HepG2 (cell line): Measurements from ENCODE around the gene ANO9. TPM values are rescaled to one million over a fixed set of nuclear protein-coding genes. Genes with fewer than 3 reads are reported as not detected.

Experiments
- AKAP8 ChIP-seq: sonication (generic); formaldehyde crosslinking; IDR thresholded peaks from 2 replicates; pipeline ENCODE4 v1.5.1; 2020; ENCODE audit warnings: mild to moderate bottlenecking, missing genetic modification reagents
- HDAC1 ChIP-seq: sonication (generic); formaldehyde crosslinking; IDR thresholded peaks from 2 replicates; pipeline ENCODE4 v1.5.1; 2020; ENCODE audit warnings: mild to moderate bottlenecking, missing genetic modification reagents
- KDM6A ChIP-seq: IDR thresholded peaks from 2 replicates; pipeline ENCODE4 v1.6.1; 2016; ENCODE audit warnings: low read depth
- MATR3 ChIP-seq: sonication (generic); formaldehyde crosslinking; IDR thresholded peaks from 2 replicates; pipeline ENCODE4 v1.4.0; 2020; ENCODE audit warnings: missing genetic modification reagents
- PCBP2 ChIP-seq: fragments of 200-400 bp; formaldehyde crosslinking; optimal IDR thresholded peaks from 2 replicates; pipeline ENCODE3; 2018; ENCODE audit warnings: low read length, low read depth; ENCODE audit not compliant: poor library complexity, severe bottlenecking
- SRSF1 ChIP-seq: fragments of 200-400 bp; formaldehyde crosslinking; optimal IDR thresholded peaks from 2 replicates; pipeline ENCODE3; 2017; ENCODE audit warnings: mild to moderate bottlenecking, low read depth, low read length, moderate library complexity
- TBX2 ChIP-seq: sonication (generic); formaldehyde crosslinking; IDR thresholded peaks from 2 replicates; pipeline ENCODE4 v1.5.0; 2020; ENCODE audit warnings: missing genetic modification reagents, mild to moderate bottlenecking, borderline replicate concordance
- TEAD3 ChIP-seq: optimal IDR thresholded peaks from 2 replicates; pipeline ENCODE3; 2016; ENCODE audit warnings: borderline replicate concordance
- YY1 ChIP-seq: IDR thresholded peaks from 2 replicates; pipeline ENCODE4 v1.6.1; 2011; ENCODE audit warnings: low read length, low read depth, moderate library complexity, mild to moderate bottlenecking; ENCODE audit not compliant: insufficient read depth, insufficient replicate concordance
- ZNF468 ChIP-seq: sonication (generic); formaldehyde crosslinking; IDR thresholded peaks from 2 replicates; pipeline ENCODE4 v1.8.0; 2022; ENCODE audit warnings: mild to moderate bottlenecking, moderate library complexity, missing genetic modification reagents
- ZNF563 ChIP-seq: sonication (generic); formaldehyde crosslinking; IDR thresholded peaks from 2 replicates; pipeline ENCODE4 v1.8.0; 2022; ENCODE audit warnings: mild to moderate bottlenecking, moderate library complexity, missing genetic modification reagents
- polyA plus RNA-seq, 8 experiments: library from polyadenylated mRNA; depleted of rRNA in 3 of 8; stranded (reverse) in 7 of 8; unstranded in 1 of 8; fragments of >200 nt; fragmentation: Illumina TruSeq in 4 of 8; extraction: Trizol in 4 of 8; gene quantifications; 2 replicates each; pipeline versions ENCODE4 v1.2.1 to v1.2.3, GENCODE V29; 2011 to 2016; ENCODE audit warnings: low read depth in 4 of 8, missing spikeins in 1 of 8, mixed read lengths in 1 of 8; ENCODE audit not compliant: insufficient read depth in 1 of 8
- total RNA-seq, 5 experiments: library from RNA; depleted of rRNA; stranded (reverse); fragments of >200 nt; fragmentation: Illumina TruSeq; extraction: Trizol; gene quantifications; 2 replicates each; pipeline ENCODE4 v1.2.3, GENCODE V29; 2016; ENCODE audit warnings: low read depth in 1 of 5
- TF ChIP-seq, protein P1 (sequence below): sonication (generic); formaldehyde crosslinking; IDR thresholded peaks from 2 replicates; pipeline ENCODE4 v1.4.0; 2020; ENCODE audit warnings: missing genetic modification reagents
- TF ChIP-seq, protein P2 (sequence below): sonication (generic); formaldehyde crosslinking; IDR thresholded peaks from 2 replicates; pipeline ENCODE4 v1.5.0; 2020; ENCODE audit warnings: missing genetic modification reagents
- TF ChIP-seq, protein P3 (sequence below): sonication (generic); formaldehyde crosslinking; IDR thresholded peaks from 2 replicates; pipeline ENCODE4 v1.5.0; 2020; ENCODE audit warnings: missing genetic modification reagents
- TF ChIP-seq, protein P4 (sequence below): IDR thresholded peaks from 2 replicates; pipeline ENCODE4 v1.6.1; 2016; ENCODE audit warnings: low read depth, missing genetic modification reagents, missing compliant biosample characterization

The ANO9 gene
- total and polyA plus RNA-seq, 2 of the 13 experiments (the other 11 are each of a cell fraction or from before 2014, with no cell fraction given) = 8.9 to 14.3 TPM

DNA sequence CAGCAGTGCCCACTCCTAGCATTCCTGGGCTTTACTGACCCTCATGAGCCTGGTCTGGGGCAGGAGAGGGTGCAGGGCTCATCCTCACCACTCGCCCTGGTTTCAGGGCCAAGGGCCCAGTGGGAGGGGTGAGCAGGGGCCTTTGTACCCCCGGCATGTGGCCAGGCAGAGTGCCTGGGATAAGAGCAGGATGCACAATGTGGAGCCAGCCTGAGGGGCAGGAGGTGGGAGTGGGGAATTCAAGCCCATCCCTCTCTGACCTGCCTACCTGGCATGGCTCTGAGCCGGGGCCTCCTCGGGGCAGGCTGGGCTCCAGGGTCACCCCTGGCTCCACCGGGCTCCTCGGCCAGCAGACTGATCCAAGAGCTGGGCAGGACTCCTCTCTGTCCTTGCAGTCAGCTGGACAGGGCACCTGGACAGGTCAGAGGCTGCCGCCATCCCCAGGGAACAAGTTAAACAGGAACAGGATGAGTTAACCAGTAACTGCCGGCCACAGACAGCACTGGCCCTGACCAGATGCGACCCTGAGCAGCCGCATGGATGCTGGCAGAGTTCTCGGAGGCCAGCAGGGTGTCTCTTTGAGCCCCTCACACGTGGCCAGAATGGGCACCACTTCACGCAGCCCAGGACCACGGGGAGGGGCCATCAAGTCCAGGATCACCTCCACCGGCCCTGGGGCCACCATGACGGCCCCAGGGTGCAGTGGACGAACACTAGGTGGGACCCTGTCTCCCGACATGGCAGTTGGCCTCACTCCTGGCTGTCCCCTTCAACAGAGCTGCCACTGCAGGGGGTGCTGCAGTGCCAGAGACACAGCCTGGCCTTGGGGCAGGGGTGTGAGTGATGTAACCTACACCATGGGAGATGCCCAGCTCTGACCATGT is 32.0 kb downstream of the ANO9 start (continued):
- TF ChIP-seq, protein P1, sequence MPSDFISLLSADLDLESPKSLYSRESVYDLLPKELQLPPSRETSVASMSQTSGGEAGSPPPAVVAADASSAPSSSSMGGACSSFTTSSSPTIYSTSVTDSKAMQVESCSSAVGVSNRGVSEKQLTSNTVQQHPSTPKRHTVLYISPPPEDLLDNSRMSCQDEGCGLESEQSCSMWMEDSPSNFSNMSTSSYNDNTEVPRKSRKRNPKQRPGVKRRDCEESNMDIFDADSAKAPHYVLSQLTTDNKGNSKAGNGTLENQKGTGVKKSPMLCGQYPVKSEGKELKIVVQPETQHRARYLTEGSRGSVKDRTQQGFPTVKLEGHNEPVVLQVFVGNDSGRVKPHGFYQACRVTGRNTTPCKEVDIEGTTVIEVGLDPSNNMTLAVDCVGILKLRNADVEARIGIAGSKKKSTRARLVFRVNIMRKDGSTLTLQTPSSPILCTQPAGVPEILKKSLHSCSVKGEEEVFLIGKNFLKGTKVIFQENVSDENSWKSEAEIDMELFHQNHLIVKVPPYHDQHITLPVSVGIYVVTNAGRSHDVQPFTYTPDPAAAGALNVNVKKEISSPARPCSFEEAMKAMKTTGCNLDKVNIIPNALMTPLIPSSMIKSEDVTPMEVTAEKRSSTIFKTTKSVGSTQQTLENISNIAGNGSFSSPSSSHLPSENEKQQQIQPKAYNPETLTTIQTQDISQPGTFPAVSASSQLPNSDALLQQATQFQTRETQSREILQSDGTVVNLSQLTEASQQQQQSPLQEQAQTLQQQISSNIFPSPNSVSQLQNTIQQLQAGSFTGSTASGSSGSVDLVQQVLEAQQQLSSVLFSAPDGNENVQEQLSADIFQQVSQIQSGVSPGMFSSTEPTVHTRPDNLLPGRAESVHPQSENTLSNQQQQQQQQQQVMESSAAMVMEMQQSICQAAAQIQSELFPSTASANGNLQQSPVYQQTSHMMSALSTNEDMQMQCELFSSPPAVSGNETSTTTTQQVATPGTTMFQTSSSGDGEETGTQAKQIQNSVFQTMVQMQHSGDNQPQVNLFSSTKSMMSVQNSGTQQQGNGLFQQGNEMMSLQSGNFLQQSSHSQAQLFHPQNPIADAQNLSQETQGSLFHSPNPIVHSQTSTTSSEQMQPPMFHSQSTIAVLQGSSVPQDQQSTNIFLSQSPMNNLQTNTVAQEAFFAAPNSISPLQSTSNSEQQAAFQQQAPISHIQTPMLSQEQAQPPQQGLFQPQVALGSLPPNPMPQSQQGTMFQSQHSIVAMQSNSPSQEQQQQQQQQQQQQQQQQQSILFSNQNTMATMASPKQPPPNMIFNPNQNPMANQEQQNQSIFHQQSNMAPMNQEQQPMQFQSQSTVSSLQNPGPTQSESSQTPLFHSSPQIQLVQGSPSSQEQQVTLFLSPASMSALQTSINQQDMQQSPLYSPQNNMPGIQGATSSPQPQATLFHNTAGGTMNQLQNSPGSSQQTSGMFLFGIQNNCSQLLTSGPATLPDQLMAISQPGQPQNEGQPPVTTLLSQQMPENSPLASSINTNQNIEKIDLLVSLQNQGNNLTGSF (CRISPR knock-in tag) = no peak
- TF ChIP-seq PCBP2 = no peak
- TF ChIP-seq MATR3 (CRISPR knock-in tag) = peak; percentile 79; the same call in 1 of the 2 replicates
- TF ChIP-seq HDAC1 (CRISPR knock-in tag) = peak; percentile 29; the same call in 1 of the 2 replicates
- TF ChIP-seq AKAP8 (CRISPR knock-in tag) = peak; percentile 97
- 0 out of 2 replicates have a peak, but pooled peaks have one; percentile 28 for TF ChIP-seq ZNF468 (CRISPR knock-in tag)
- peak; percentile 19 for TF ChIP-seq TEAD3 (CRISPR knock-in tag)
- TF ChIP-seq, protein P2, sequence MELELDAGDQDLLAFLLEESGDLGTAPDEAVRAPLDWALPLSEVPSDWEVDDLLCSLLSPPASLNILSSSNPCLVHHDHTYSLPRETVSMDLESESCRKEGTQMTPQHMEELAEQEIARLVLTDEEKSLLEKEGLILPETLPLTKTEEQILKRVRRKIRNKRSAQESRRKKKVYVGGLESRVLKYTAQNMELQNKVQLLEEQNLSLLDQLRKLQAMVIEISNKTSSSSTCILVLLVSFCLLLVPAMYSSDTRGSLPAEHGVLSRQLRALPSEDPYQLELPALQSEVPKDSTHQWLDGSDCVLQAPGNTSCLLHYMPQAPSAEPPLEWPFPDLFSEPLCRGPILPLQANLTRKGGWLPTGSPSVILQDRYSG (CRISPR knock-in tag) = no peak
- TF ChIP-seq TBX2 = peak; percentile 73; the same call in 1 of the 2 replicates
- TF ChIP-seq, protein P3, sequence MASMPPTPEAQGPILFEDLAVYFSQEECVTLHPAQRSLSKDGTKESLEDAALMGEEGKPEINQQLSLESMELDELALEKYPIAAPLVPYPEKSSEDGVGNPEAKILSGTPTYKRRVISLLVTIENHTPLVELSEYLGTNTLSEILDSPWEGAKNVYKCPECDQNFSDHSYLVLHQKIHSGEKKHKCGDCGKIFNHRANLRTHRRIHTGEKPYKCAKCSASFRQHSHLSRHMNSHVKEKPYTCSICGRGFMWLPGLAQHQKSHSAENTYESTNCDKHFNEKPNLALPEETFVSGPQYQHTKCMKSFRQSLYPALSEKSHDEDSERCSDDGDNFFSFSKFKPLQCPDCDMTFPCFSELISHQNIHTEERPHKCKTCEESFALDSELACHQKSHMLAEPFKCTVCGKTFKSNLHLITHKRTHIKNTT (CRISPR knock-in tag) = no peak
- no peak for TF ChIP-seq YY1
- TF ChIP-seq, protein P4, sequence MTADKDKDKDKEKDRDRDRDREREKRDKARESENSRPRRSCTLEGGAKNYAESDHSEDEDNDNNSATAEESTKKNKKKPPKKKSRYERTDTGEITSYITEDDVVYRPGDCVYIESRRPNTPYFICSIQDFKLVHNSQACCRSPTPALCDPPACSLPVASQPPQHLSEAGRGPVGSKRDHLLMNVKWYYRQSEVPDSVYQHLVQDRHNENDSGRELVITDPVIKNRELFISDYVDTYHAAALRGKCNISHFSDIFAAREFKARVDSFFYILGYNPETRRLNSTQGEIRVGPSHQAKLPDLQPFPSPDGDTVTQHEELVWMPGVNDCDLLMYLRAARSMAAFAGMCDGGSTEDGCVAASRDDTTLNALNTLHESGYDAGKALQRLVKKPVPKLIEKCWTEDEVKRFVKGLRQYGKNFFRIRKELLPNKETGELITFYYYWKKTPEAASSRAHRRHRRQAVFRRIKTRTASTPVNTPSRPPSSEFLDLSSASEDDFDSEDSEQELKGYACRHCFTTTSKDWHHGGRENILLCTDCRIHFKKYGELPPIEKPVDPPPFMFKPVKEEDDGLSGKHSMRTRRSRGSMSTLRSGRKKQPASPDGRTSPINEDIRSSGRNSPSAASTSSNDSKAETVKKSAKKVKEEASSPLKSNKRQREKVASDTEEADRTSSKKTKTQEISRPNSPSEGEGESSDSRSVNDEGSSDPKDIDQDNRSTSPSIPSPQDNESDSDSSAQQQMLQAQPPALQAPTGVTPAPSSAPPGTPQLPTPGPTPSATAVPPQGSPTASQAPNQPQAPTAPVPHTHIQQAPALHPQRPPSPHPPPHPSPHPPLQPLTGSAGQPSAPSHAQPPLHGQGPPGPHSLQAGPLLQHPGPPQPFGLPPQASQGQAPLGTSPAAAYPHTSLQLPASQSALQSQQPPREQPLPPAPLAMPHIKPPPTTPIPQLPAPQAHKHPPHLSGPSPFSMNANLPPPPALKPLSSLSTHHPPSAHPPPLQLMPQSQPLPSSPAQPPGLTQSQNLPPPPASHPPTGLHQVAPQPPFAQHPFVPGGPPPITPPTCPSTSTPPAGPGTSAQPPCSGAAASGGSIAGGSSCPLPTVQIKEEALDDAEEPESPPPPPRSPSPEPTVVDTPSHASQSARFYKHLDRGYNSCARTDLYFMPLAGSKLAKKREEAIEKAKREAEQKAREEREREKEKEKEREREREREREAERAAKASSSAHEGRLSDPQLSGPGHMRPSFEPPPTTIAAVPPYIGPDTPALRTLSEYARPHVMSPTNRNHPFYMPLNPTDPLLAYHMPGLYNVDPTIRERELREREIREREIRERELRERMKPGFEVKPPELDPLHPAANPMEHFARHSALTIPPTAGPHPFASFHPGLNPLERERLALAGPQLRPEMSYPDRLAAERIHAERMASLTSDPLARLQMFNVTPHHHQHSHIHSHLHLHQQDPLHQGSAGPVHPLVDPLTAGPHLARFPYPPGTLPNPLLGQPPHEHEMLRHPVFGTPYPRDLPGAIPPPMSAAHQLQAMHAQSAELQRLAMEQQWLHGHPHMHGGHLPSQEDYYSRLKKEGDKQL (CRISPR knock-in tag) = no peak
- TF ChIP-seq ZNF563 (CRISPR knock-in tag) = 0 out of 2 replicates have a peak, but pooled peaks have one; percentile 41
- peak; percentile 50 for TF ChIP-seq SRSF1
- TF ChIP-seq KDM6A (CRISPR knock-in tag) = 0 out of 2 replicates have a peak, but pooled peaks have one; percentile 27
